LNCAP (cell line): Measurements from ENCODE around the gene CTR9.

ENCODE experiments used
- TF ChIP-seq, protein P1 (sequence below): fragments of 450-650 bp; IDR thresholded peaks from 2 replicates; pipeline ENCODE4 v1.5.1; 2017; ENCODE audit warnings: mild to moderate bottlenecking

The CTR9 gene

DNA sequence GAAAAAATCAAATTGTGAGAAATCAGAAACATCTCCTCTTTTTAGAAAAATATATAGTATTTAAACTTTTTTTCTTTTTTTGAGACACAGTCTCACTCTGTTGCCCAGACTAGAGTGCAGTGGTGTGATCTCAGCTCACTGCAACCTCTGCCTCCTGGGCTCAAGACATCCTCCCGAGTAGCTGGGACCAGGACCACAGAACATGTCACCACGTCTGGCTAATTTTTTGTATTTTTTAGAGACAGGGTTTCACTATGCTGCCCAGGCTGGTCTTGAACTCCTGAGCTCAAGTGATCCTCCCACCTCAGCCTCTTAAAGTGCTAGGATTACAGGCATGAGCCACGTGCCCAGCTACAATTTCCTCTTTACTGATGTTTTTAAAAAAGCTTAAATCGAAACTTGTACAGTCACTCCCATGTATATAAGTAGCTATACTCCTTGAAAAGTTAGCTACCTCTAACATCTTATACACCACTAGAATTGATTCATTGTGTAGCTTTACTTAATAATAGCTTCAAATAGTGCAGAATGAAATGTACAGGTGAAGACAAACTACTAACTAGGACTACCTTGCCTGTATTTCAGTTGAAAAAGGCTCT is 47.4 kb downstream of the CTR9 start:
- TF ChIP-seq, protein P1, sequence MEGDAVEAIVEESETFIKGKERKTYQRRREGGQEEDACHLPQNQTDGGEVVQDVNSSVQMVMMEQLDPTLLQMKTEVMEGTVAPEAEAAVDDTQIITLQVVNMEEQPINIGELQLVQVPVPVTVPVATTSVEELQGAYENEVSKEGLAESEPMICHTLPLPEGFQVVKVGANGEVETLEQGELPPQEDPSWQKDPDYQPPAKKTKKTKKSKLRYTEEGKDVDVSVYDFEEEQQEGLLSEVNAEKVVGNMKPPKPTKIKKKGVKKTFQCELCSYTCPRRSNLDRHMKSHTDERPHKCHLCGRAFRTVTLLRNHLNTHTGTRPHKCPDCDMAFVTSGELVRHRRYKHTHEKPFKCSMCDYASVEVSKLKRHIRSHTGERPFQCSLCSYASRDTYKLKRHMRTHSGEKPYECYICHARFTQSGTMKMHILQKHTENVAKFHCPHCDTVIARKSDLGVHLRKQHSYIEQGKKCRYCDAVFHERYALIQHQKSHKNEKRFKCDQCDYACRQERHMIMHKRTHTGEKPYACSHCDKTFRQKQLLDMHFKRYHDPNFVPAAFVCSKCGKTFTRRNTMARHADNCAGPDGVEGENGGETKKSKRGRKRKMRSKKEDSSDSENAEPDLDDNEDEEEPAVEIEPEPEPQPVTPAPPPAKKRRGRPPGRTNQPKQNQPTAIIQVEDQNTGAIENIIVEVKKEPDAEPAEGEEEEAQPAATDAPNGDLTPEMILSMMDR, result no peak

DNA sequence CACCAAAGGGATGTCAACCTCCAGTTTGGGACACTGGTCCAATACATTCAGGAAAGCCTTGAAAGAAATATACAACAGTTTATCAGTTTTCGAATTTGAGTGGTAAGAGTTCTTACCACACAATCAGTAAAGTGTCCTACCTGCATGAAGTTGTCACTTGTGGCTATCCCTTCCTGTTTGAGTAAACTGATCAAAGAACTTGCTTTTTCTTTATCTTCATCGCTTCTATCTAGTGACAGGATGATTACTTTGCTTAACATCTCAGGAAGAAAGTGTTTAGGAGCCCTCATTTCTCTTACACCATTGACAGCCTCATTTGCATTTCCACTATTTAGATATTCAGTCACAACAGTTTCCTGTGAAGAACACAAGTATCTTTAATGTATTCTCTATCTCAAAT is 49.2 kb downstream of the CTR9 start:
- TF ChIP-seq, protein P1, result no peak

DNA sequence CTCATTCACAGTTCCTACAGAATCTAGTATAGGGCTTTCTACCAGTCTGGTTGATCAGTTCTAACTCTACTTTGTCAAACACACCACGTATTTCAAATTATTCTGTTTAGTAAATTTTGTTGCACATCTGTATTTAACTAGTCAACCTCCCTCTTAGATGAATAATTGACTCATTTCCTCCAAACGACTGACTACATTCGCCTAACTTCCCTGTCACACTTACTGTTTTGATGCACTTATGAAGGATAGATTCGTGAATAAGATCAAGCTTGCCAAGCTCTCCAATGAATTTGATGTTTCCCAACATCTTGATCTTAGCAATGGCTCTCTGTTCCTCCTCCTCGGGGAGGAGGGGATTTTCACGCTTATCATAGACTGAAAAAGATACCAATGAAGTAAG is 52.6 kb downstream of the CTR9 start:
- TF ChIP-seq, protein P1, result no peak

DNA sequence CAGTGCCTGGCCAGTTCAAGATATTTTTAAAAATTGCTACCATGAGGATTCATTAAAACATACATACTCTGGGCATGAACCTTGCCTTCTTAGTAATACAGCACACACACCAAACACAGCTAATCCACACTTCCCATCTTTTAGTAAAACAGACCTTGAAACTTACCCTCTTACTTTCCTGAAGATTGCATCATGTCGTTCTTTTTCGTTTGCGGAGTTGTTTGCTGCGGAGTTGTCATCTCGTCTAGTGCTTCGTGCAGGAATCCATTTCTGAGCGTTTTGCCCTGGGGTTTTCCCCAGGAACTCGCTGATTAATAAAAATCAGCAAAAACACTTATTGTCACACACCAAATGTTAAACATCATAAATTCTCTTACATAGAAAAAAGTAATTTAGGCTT is 54.7 kb downstream of the CTR9 start:
- TF ChIP-seq, protein P1, result no peak

DNA sequence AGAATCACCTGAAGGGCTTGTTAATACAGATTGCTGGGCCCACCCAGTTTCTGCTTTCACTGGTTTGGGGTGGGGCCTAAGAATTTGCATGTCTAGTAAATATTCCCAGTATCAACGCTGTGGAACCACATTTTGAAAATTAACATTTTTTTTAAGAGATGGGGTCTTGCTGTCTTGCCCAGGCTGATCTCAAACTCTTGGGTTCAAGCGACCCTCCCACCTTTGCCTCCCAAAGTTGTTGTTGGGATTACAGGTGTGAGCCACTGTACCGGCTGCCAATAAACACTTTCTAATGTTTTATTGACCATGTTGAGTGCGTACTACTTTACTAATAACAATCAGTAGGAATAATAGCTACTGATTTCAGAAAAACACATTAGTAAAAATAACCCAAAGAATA is 55.2 kb downstream of the CTR9 start:
- TF ChIP-seq, protein P1, result no peak

DNA sequence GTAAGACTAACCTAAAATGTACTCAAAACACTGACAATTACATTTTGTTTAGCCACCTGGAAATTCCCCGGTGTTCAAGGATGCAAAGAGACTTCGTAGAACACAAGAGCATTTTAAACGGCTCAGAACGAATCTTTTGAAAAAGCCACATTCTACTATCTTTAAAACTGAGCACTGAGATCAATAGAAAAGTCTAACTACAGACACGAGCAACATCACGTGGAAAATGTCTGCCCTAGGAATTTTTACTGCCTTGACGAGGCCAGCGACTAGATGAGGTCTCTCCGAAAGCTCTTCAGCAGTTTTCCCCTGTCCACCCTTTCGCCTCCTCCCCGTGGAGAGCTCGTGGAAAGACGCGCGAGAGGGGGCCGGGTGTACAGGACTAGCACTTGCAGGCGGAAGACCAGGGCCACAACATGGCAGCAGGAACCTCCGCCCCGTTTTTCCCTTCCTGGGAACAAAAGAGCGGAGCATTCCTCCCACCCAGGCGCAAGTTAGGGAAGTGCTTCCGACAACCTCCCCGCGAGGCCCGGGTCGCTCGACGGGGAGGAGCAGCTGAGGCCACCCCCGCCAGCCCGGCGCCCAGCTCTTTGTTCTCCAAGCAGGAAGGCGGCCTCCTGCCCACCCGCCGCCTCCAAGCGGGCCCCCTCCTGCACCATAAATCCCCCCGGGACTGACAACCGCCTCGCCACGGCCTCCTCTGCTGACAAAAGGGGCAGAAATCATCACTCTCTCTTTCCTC is 56.6 kb downstream of the CTR9 start:
- TF ChIP-seq, protein P1, result no peak

DNA sequence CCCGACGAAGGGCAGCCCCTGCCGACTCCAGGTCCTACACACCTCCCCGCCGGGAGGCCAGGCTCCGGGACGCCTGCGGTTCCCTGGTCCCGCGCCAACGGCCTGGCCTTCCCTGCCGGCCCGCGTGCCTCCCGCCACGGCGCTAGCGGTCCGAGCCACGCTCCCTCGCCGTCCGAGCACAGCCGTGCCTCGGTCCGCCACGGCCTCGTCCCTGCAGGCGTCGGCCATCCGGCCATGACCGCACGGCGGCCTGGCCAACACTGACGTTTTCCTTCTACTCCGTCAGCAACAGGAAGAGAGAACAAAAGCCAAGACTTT is 57.1 kb downstream of the CTR9 start:
- TF ChIP-seq, protein P1, result no peak
